HepG2 (cell line): ENCODE measurements around the gene TM9SF2. TPM values are rescaled to one million over a fixed set of nuclear protein-coding genes. Genes with fewer than 3 reads are reported as not detected.

Experiments used
- ATAC-seq: fragments of 200-7000 bp; cut with Tn5 transposase; 3 replicates; pipeline ENCODE4 v1.9.1; 2020; ENCODE audit warnings: mild to moderate bottlenecking, moderate library complexity
- BruUV-seq: library from RNA; stranded (reverse); fragments of 400-500 nt; replicated peaks from 2 replicates; lab custom pipeline; 2021; lab: Mats Ljungman, UMichigan
- CTCF ChIA-PET: fragments of 300-600 bp; formaldehyde crosslinking; extraction: SDS; loops from one replicate; lab custom pipeline; 2021; ENCODE audit warnings: low total read pairs, inconsistent platforms, low intra/inter-chr PET ratio; lab: Yijun Ruan, JAX
- POLR2A ChIA-PET: fragments of 350-600 bp; sonication (Branson Sonifier 250); formaldehyde crosslinking; loops from one replicate; lab custom pipeline; 2020; ENCODE audit warnings: antibody characterized with exemption, inconsistent platforms; lab: Yijun Ruan, JAX
- DNase-seq: peaks from one replicate; pipeline ENCODE4 v3.0.0-alpha.2; 2015; ENCODE audit warnings: low spot score
- FAIRE-seq: peaks from 3 replicates; lab custom pipeline; 2011; peaks lifted over from hg19 to GRCh38; lab: Jason Lieb, UNC
- H2AFZ ChIP-seq: one replicate; pipeline ENCODE4 v1.6.1; 2011; ENCODE audit warnings: low read length, inconsistent platforms
- H3K27ac ChIP-seq: fragments of 300-600 bp; 3 replicates; pipeline ENCODE4 v1.8.0; 2011; ENCODE audit warnings: mixed run types, mild to moderate bottlenecking, mixed read lengths, low read length, inconsistent platforms; ENCODE audit not compliant: insufficient read depth; ENCODE audit errors: extremely low read length
- H3K27me3 ChIP-seq, 2 experiments: fragments of 200-600 bp in 1 of 2; 2 replicates in 1 of 2; 3 replicates in 1 of 2; pipeline versions ENCODE4 v1.6.0 to v1.8.0; 2011; ENCODE audit warnings: low read length in 2 of 2, mild to moderate bottlenecking in 2 of 2, moderate library complexity in 2 of 2, inconsistent platforms in 1 of 2; ENCODE audit not compliant: insufficient read depth in 2 of 2, control insufficient read depth in 1 of 2
- H3K36me3 ChIP-seq, 2 experiments: fragments of 200-600 bp in 1 of 2; replicated peaks in 1 of 2; 2 replicates in 1 of 2; 3 replicates in 1 of 2; pipeline versions ENCODE4 v1.5.1 to v1.8.0; 2011; ENCODE audit warnings: low read length in 2 of 2, inconsistent platforms in 1 of 2; ENCODE audit not compliant: insufficient read depth in 2 of 2, control insufficient read depth in 1 of 2
- H3K4me1 ChIP-seq: 2 replicates; pipeline ENCODE4 v1.5.1; 2012; ENCODE audit warnings: low read length, inconsistent platforms; ENCODE audit not compliant: insufficient read depth
- H3K4me2 ChIP-seq: 2 replicates; pipeline ENCODE4 v1.6.0; 2011; ENCODE audit warnings: low read depth, low read length, inconsistent platforms
- H3K4me3 ChIP-seq, 3 experiments: fragments of 200-600 bp in 1 of 3; sonication (generic), shearing (Covaris generic) in 1 of 3; replicated peaks in 1 of 3; 2 replicates each; pipeline ENCODE4 v1.5.1; 2011 to 2016; ENCODE audit warnings: low read length in 3 of 3, inconsistent platforms in 2 of 3, low read depth in 2 of 3, mild to moderate bottlenecking in 2 of 3, control low read depth in 1 of 3, mixed read lengths in 1 of 3; ENCODE audit not compliant: insufficient read depth in 1 of 3
- H3K79me2 ChIP-seq: one replicate; pipeline ENCODE4 v1.6.1; 2011; ENCODE audit warnings: low read length, inconsistent platforms; ENCODE audit not compliant: insufficient read depth
- H3K9ac ChIP-seq: 2 replicates; pipeline ENCODE4 v1.6.0; 2011; ENCODE audit warnings: mild to moderate bottlenecking, low read depth, low read length, inconsistent platforms; ENCODE audit not compliant: insufficient read depth
- H3K9me3 ChIP-seq: 2 replicates; pipeline ENCODE4 v1.5.1; 2012; ENCODE audit warnings: mild to moderate bottlenecking, low read length
- H4K20me1 ChIP-seq: 2 replicates; pipeline ENCODE4 v1.6.0; 2011; ENCODE audit warnings: inconsistent platforms, mild to moderate bottlenecking, low read length, moderate library complexity; ENCODE audit not compliant: insufficient read depth
- EED ChIP-seq: sonication (generic); formaldehyde crosslinking; IDR thresholded peaks from 2 replicates; pipeline ENCODE4 v1.5.0; 2020; ENCODE audit warnings: mild to moderate bottlenecking, missing genetic modification reagents
- EHMT2 ChIP-seq: fragments of 200-600 bp; sonication (generic); IDR thresholded peaks from 2 replicates; pipeline ENCODE4 v1.7.0; 2017; ENCODE audit warnings: antibody characterized with exemption, low read depth, low read length, borderline replicate concordance
- KIAA2018 ChIP-seq: sonication (generic); formaldehyde crosslinking; IDR thresholded peaks from 2 replicates; pipeline ENCODE4 v1.5.0; 2020; ENCODE audit warnings: mild to moderate bottlenecking, missing genetic modification reagents, borderline replicate concordance
- NFKB2 ChIP-seq: sonication (generic); formaldehyde crosslinking; IDR thresholded peaks from 2 replicates; pipeline ENCODE4 v1.4.0; 2020; ENCODE audit warnings: missing genetic modification reagents, borderline replicate concordance
- RBAK ChIP-seq: sonication (generic); formaldehyde crosslinking; IDR thresholded peaks from 2 replicates; pipeline ENCODE4 v1.5.1; 2020; ENCODE audit warnings: mild to moderate bottlenecking, missing genetic modification reagents
- ZBTB8A ChIP-seq: sonication (generic); formaldehyde crosslinking; IDR thresholded peaks from 2 replicates; pipeline ENCODE4 v1.4.0; 2020; ENCODE audit warnings: mild to moderate bottlenecking, low read depth, missing genetic modification reagents, borderline replicate concordance
- ZNF747 ChIP-seq: sonication (generic); formaldehyde crosslinking; IDR thresholded peaks from 2 replicates; pipeline ENCODE4 v1.8.1; 2023; ENCODE audit warnings: missing genetic modification reagents, mild to moderate bottlenecking, borderline replicate concordance
- ZNF839 ChIP-seq: sonication (generic); formaldehyde crosslinking; IDR thresholded peaks from 2 replicates; pipeline ENCODE4 v1.4.0; 2020; ENCODE audit warnings: missing genetic modification reagents, mild to moderate bottlenecking, borderline replicate concordance
- in situ Hi-C: cut with HindIII; loops from 2 replicates; pipeline ENCODE4 v1.10.0; 2017; ENCODE audit warnings: low pct_unique_long_range_greater_than_20kb; ENCODE audit not compliant: extremely low pct_ligation_motif_present
- intact Hi-C: fragments of 100-400 bp; cut with micrococcal nuclease; formaldehyde crosslinking; loops from one replicate; pipeline ENCODE4 v1.10.0; 2022; ENCODE audit not compliant: unreplicated experiment
- polyA plus RNA-seq, 8 experiments: library from polyadenylated mRNA; depleted of rRNA in 3 of 8; stranded (reverse) in 7 of 8; unstranded in 1 of 8; fragments of >200 nt; fragmentation: Illumina TruSeq in 4 of 8; extraction: Trizol in 4 of 8; gene quantifications; 2 replicates each; pipeline versions ENCODE4 v1.2.1 to v1.2.3, GENCODE V29; 2011 to 2016; ENCODE audit warnings: low read depth in 4 of 8, missing spikeins in 1 of 8, mixed read lengths in 1 of 8; ENCODE audit not compliant: insufficient read depth in 1 of 8
- total RNA-seq, 5 experiments: library from RNA; depleted of rRNA; stranded (reverse); fragments of >200 nt; fragmentation: Illumina TruSeq; extraction: Trizol; gene quantifications; 2 replicates each; pipeline ENCODE4 v1.2.3, GENCODE V29; 2016; ENCODE audit warnings: low read depth in 1 of 5

Gene TM9SF2
- total and polyA plus RNA-seq, 2 of the 13 experiments (the other 11 are each of a cell fraction or from before 2014, with no cell fraction given): 94.1 to 123 TPM

GRCh38 chr13:99507986-99508385 lies 6.7 kb downstream of the TM9SF2 start:
- FAIRE-seq: no peak
- ATAC-seq: no peak
- no peak overlapping the region for H3K9ac ChIP-seq
- no peaks in the 10 kb centered on the region for H3K27me3 ChIP-seq
- H3K79me2 ChIP-seq: peaks cover 99% of the 10 kb centered on the region
- POLR2A ChIA-PET: interaction anchor here (1.2 kb wide), 1 partner anchor 9 kb away, joined by 4 read pairs; no protein-coding TSS in a partner anchor
- H3K36me3 ChIP-seq: peaks cover 6 to 21% of the 10 kb centered on the region in 2 experiments; a peak in 4 of 5 replicates
- TF ChIP-seq ZBTB8A (CRISPR knock-in tag) (no peak), EED (CRISPR knock-in tag) (no peak), KIAA2018 (CRISPR knock-in tag) (no peak), NFKB2 (no peak), RBAK (CRISPR knock-in tag) (no peak), ZNF747 (CRISPR knock-in tag) (no peak), ZNF839 (no peak), EHMT2 (no peak)
- no peak overlapping the region for H3K27ac ChIP-seq
- CTCF ChIA-PET: no interaction called here
- peaks cover 42% of the 10 kb centered on the region for H3K4me1 ChIP-seq
- in situ Hi-C loops: no loop called here
- no TSS peak for BruUV-seq
- H2AFZ ChIP-seq: no peak overlapping the region
- intact Hi-C loops: no loop called here
- H4K20me1 ChIP-seq: peaks cover 6% of the 10 kb centered on the region
- no peak overlapping the region for H3K4me3 ChIP-seq
- no peak overlapping the region for H3K4me2 ChIP-seq
- DNase-seq: no peak
- H3K9me3 ChIP-seq: peaks cover 14% of the 10 kb centered on the region
